Eye (tissue), 1 donor: ENCODE measurements around the gene RNU2-1.
"Not testable (repeated sequence)": the region's sequence is repeated elsewhere in the genome, so short reads cannot be mapped to it uniquely, and the experiment has no call there.

Experiments
- DNase-seq: peaks from one replicate; pipeline ENCODE4 v3.0.0-alpha.2; 2015

The RNU2-1 gene

GRCh38 chr17:43233877-43234276 lies at the start of gene RNU2-1:
Gene RNU2-1 (minus strand): TSS chr17:43233977.
- not testable (repeated sequence) for DNase-seq

DNA sequence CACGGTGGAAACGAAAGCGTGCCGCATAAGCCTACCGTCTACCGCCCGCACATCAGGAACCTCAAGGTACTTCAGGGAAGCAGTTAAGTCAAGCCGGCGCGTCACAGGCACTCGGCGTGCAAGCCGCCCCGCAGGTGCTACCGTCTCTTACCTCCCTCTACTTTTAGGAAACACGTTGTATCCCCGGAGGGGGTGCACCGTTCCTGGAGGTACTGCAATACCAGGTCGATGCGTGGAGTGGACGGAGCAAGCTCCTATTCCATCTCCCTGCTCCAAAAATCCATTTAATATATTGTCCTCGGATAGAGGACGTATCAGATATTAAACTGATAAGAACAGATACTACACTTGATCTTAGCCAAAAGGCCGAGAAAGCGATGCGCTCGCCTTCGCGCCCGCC lies 39.1 kb upstream of the RNU2-1 start:
- DNase-seq: not testable (repeated sequence)

DNA sequence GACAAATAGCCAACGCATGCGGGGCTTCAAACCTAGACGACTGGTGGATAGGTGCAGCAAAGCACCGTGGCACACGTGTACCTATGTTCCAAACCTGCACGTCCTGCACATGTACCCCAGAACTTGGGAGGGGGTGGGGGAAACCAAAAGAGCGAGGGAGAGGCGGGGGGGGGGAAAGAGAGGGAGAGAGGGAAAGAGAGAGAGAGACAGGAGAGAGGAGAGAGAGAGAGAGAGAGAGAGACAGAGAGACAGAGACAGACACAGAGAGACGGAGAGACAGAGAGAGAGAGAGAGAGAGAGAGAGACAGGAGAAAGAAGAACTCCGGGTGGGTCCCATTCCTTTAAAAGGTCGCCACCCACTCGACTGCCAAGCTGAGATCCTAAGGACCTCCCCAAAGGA lies 38.7 kb upstream of the RNU2-1 start:
- not testable (repeated sequence) for DNase-seq

GRCh38 chr17:43270552-43271504 lies 37.1 kb upstream of the RNU2-1 start:
- not testable (repeated sequence) for DNase-seq

- not testable (repeated sequence) for DNase-seq
Observed at GRCh38 chr17:43246456-43246855, 12.7 kb upstream of the RNU2-1 start.

GRCh38 chr17:43240596-43241352 lies 7.0 kb upstream of the RNU2-1 start:
- not testable (repeated sequence) for DNase-seq

GRCh38 chr17:43239597-43239996 lies 5.8 kb upstream of the RNU2-1 start:
- not testable (repeated sequence) for DNase-seq

DNA sequence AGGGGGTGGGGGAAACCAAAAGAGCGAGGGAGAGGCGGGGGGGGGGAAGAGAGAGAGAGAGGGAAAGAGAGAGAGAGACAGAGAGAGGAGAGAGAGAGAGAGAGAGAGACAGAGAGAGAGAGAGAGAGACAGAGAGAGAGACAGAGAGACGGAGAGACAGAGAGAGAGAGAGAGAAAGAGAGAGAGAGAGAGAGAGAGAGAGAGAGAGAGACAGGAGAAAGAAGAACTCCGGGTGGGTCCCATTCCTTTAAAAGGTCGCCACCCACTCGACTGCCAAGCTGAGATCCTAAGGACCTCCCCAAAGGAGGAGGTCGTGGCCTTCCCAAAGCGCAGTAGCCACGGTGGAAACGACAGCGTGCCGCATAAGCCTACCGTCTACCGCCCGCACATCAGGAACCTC lies 514 bp downstream of the RNU2-1 start:
- DNase-seq: not testable (repeated sequence)

DNA sequence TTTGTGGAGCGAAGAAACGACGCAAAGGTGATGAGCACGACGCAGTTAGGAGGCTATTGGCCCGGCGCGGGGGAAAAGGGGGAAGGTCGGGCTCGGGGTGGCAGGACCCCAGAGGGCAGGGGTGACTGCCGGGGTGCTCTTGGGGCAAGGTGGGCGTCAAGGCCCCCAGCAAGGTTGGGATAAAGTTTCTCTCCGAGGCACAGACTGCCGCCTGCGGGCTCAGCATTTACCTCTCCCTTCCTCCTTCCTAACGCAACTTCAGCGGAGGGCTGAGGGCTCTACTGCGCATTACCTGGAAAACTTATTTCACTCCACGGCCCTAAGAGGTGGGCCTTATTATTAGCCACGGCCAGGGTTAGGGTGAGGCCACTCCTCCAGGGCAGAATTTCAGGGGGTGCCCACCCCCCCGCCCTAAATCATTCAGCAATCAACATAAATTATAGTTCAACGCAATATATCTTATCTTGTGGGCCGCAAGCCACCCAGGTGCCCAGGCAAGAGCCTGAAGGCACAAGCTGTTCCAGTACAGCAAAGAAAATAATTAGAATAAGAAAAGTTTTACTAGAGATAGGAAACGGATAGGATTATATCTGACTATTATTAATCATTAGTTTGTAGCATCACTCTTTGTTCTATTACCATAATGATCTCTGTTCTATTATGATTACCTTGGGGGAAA lies 1.6 kb downstream of the RNU2-1 start:
- DNase-seq: not testable (repeated sequence)

GRCh38 chr17:43231205-43232020 lies 2.4 kb downstream of the RNU2-1 start:
- DNase-seq: not testable (repeated sequence)

GRCh38 chr17:43228020-43228782 lies 5.6 kb downstream of the RNU2-1 start, which contains the start of gene CCDC200:
Gene CCDC200 (minus strand): TSS chr17:43228623. CDS start chr17:43228554, 69 bp downstream.
- DNase-seq: not testable (repeated sequence)

DNA sequence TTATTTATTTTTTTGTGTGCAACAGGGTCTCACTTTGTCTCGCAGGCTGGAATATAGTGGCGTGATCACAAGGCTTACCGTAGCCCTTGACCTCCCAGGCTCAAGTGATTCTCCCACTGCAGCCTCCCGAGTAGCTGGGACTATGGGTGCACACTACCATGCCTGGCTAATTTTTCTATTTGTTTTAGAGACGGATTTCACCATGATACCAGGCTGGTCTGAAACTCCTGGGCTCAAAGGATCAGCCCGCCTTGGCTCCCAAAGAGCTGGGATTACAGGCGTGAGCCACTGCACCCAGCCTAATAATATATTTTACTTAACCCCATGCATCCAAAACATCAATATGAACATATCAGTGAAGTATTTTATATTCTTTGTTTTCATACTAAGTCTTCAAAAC lies 7.4 kb downstream of the RNU2-1 start:
- DNase-seq: no peak

DNA sequence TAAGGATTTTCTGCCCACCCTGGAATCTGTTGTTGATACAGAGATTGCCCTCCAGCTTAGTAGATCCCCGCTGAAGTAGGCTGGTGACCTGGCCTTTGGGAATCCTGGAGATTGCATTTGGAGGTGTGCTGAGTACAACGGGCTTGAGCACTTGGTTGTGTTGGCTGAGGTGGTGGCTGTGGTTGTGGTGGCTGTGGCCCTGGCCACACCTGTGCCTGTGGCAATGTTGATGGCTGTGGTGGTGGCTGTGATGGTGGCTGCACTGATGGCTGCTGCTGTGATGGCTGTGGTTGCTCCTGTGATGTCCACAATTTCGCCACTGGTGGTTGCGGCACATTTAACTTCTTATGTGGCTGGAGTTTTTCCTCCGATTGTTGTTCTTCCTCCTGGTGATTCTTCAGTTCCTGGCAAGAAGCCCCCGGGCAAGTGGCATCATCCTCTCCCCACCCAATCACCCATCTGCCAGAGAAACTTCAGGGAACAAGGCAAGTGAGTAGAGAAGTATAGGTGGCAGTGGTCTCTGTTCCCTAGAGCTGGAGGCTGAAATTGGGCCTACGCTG lies 9.6 kb downstream of the RNU2-1 start:
- DNase-seq: no peak

DNA sequence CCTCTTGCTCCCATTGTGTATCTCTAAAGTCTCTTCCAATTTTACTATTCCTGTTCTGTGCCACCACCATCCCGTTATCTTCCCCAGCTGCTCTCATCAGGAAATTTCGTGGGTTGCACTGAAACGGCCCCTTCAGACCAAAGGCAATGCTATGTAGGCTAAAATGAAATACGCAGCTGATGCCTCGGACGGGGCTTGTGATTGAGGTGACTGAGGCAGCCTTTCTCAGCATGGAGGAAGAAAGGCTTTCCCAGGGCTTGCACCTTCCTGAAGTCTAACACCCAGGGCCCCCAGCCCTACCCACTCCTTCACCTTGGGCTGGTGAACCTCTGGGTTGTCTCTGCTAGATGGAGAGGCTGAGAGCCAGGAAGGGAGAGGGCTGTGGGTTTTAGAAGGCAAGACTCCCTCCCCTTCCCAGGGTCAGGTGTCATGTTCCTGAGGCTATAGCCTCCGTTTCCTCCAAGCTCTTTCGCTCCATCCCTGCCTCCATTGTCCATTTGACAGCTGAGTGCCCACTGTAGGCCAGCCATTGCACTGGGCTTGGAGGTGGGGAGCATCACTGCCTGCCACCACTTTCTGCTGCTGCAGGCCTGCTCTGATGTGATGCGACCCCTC lies 13.2 kb downstream of the RNU2-1 start:
- DNase-seq: no peak

GRCh38 chr17:43219746-43220380 lies 13.9 kb downstream of the RNU2-1 start:
- no peak for DNase-seq

- DNase-seq: no peak
Observed at GRCh38 chr17:43219001-43219400, 14.8 kb downstream of the RNU2-1 start.

- DNase-seq: no peak
Observed at GRCh38 chr17:43217614-43218087, 16.1 kb downstream of the RNU2-1 start.

DNA sequence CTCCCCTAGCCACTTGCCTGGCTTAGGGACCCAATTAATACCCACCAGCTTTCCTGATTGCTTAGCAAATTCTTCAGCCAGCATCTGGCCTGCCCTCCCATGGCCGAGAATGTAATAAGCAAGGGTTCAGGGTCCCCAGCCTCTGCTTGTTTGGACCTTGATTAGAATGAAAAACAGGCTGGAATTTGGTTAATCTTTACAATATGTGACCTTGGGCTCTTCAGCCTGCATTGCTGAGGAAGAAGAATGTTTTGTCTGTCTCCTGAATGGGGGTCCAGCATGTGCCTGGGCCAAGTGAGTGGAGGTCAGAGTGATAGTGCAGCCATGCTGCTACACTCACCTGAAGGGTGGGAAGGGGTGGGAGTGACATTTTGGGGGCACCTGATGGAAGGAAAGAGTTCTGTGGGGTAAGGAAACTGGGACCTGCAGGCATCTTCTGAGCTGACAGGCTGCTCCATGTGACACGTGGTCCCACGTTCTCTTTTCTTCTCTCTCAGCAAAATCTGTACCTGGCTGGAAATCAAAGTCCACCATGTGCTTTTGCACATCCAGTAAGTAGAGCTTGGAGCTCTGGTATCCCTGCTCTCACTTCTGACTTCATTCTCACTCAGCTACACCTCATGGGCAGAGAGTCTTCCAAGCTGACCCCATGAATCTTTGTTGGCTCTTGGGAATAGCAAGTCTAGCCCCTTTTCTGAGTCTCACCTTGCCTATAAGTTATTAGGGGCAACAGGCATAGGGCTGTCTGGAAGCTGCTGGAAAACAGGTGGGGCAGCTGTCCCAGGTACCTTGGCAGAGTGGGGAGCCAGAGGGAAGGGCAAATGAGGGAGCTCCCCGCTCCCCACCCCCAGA lies 16.8 kb downstream of the RNU2-1 start:
- DNase-seq: no peak

GRCh38 chr17:43216369-43216761 lies 17.4 kb downstream of the RNU2-1 start:
- no peak for DNase-seq
